Mesendoderm (in vitro differentiated cells): ENCODE results near the gene IKZF2. TPM values are rescaled to one million over a fixed set of nuclear protein-coding genes. Genes with fewer than 3 reads are reported as not detected.

Source experiments
- DNase-seq: peaks from one replicate; pipeline ENCODE4 v3.0.0; 2013
- H2AK5ac ChIP-seq: 2 replicates; pipeline ENCODE4 v1.6.1; 2013; ENCODE audit warnings: low read length, inconsistent platforms
- H2BK120ac ChIP-seq: 2 replicates; pipeline ENCODE4 v1.6.1; 2013; ENCODE audit warnings: low read depth, mild to moderate bottlenecking, low read length, moderate library complexity, mixed read lengths
- H2BK15ac ChIP-seq: replicated peaks from 2 replicates; pipeline ENCODE4 v1.6.1; 2013; ENCODE audit warnings: low read depth, mild to moderate bottlenecking, moderate library complexity
- H2BK5ac ChIP-seq: 2 replicates; pipeline ENCODE4 v1.6.1; 2013; ENCODE audit warnings: low read length, inconsistent platforms
- H3K18ac ChIP-seq: 2 replicates; pipeline ENCODE4 v1.6.1; 2013; ENCODE audit warnings: mild to moderate bottlenecking, low read length, mixed read lengths
- H3K23ac ChIP-seq: one replicate; pipeline ENCODE4 v1.6.1; 2013; ENCODE audit warnings: low read length
- H3K27ac ChIP-seq: 2 replicates; pipeline ENCODE4 v1.5.1; 2013; ENCODE audit warnings: low read depth, mild to moderate bottlenecking, inconsistent platforms, low read length, moderate library complexity
- H3K27me3 ChIP-seq: 2 replicates; pipeline ENCODE4 v1.6.1; 2013; ENCODE audit warnings: low read length, control low read depth, mild to moderate bottlenecking, inconsistent platforms; ENCODE audit not compliant: insufficient read depth, poor library complexity
- H3K36me3 ChIP-seq: 2 replicates; pipeline ENCODE4 v1.6.1; 2013; ENCODE audit warnings: low read length, inconsistent platforms; ENCODE audit not compliant: control insufficient read depth, insufficient read depth
- H3K4ac ChIP-seq: one replicate; pipeline ENCODE4 v1.6.1; 2013; ENCODE audit warnings: low read depth, mild to moderate bottlenecking, low read length, moderate library complexity
- H3K4me1 ChIP-seq: 2 replicates; pipeline ENCODE4 v1.6.1; 2013; ENCODE audit warnings: low read depth, low read length, inconsistent platforms; ENCODE audit not compliant: control insufficient read depth
- H3K4me2 ChIP-seq: 2 replicates; pipeline ENCODE4 v1.6.1; 2013; ENCODE audit warnings: low read length
- H3K4me3 ChIP-seq: 2 replicates; pipeline ENCODE4 v1.5.1; 2013; ENCODE audit warnings: mild to moderate bottlenecking, low read length
- H3K56ac ChIP-seq: one replicate; pipeline ENCODE4 v1.6.1; 2013; ENCODE audit warnings: low read length
- H3K79me1 ChIP-seq: 2 replicates; pipeline ENCODE4 v1.6.1; 2013; ENCODE audit warnings: low read length, inconsistent platforms
- H3K79me2 ChIP-seq: 2 replicates; pipeline ENCODE4 v1.6.1; 2013; ENCODE audit warnings: mild to moderate bottlenecking, low read length; ENCODE audit not compliant: control insufficient read depth, insufficient read depth
- H3K9ac ChIP-seq: 2 replicates; pipeline ENCODE4 v1.6.1; 2013; ENCODE audit warnings: low read length, inconsistent platforms
- H4K5ac ChIP-seq: one replicate; pipeline ENCODE4 v1.6.1; 2013; ENCODE audit warnings: low read length
- H4K8ac ChIP-seq: one replicate; pipeline ENCODE4 v1.6.1; 2013; ENCODE audit warnings: low read depth, mild to moderate bottlenecking, control low read depth, low read length, moderate library complexity
- WGBS: extraction: QIAGEN DNeasy Blood & Tissue Kit; methylation state at CpG from one replicate; pipeline ENCODE4 v1.1.7; 2013; ENCODE audit warnings: low lambda C conversion rate, missing lambda C conversion rate; ENCODE audit not compliant: insufficient coverage; ENCODE audit errors: extremely low coverage; 5-methylcytosine and 5-hydroxymethylcytosine counted together
- polyA plus RNA-seq, 2 experiments: library from polyadenylated mRNA; stranded (reverse); fragments of 200-250 nt; gene quantifications; one replicate each; pipeline ENCODE4 v1.2.3, GENCODE V29; 2013

Gene IKZF2
- 1.1 TPM for polyA plus RNA-seq (2013, experiment 1 of 2)
- 1.0 TPM for polyA plus RNA-seq (2013, experiment 2 of 2)

DNA sequence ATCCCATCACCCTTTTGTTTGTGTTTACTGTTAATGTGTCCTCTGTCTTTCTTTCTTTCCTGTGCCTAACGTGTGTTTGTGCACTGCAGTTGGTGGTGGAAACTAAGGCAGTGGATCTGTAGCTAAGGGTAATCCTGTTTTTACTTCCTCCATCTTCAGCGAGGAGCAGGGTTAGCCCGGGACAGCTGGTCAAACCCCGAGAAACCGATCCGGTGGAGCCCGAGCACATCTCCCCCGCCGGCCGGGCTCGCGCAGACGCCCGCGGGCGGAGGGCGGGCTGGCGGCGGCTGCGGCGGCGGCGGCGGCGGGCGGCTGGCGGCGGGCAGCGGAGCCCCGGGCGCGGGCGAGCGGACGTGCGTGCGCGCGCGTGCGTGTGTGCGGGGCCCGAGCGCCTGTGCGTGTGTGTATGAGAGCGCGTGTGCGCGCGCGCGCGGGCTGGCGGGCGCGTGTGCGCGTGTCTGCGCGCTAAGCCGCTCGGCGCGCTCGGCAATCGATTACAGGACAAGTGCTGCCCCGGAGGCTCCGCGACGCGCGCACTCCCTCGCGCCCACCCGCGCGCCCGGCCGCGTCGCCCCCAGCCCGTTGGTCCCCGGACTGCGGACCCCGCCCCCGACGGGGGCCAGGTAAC lies at the start of gene IKZF2:
IKZF2 (minus strand) TSS at position 176 of the 628 bp plus-strand sequence. CDS start 2,983 bp downstream, outside the sequence.
- Histone ChIP-seq H3K9ac (peak within 1 kb of the TSS; percentile 83), H3K36me3 (no peaks in the 10 kb centered on the region), H3K18ac (peak within 1 kb of the TSS; percentile 96), H3K79me1 (no peaks in the 10 kb centered on the region), H3K56ac (peak within 1 kb of the TSS; percentile 94), H3K4me2 (peak within 1 kb of the TSS; percentile 89), H2BK120ac (peak within 1 kb of the TSS; percentile 15), H3K27me3 (no peaks in the 10 kb centered on the region), H2BK15ac (peak within 1 kb of the TSS; percentile 36), H3K4ac (peak within 1 kb of the TSS; percentile 20), H3K4me3 (peak within 1 kb of the TSS; percentile 76), H4K5ac (no peak within 1 kb of the TSS), H4K8ac (peak within 1 kb of the TSS; percentile 65), H3K4me1 (no peaks in the 10 kb centered on the region), H2BK5ac (no peak within 1 kb of the TSS), H3K23ac (no peak within 1 kb of the TSS), H3K27ac (peak within 1 kb of the TSS; percentile 72), H2AK5ac (no peak within 1 kb of the TSS), H3K79me2 (no peaks in the 10 kb centered on the region)
- WGBS: no CpG with 5 or more reads among the region's 87 CpGs
- DNase-seq: peak; percentile 90

DNA sequence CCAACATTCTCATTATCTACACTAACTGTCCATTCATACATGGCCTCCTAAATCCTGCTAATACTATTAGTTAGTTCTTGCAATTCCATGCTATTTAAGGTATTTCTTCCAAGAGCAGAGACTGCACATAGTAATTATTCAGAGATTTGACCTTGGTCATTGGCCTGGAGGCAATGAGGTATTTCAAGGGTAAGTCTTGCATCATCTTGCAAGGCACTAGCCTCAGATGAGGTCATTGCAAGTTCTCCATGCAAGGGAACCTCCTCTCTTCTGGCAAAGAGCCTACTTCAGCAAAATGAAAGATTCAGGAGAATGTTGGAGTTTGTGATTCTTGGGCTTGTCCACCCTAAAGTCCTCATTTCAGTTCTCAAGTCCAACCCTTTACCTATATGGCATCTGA lies 48.5 kb upstream of the IKZF2 start:
- H3K4ac ChIP-seq: no peak overlapping the region
- no peaks in the 10 kb centered on the region for H3K79me1 ChIP-seq
- H3K27me3 ChIP-seq: no peaks in the 10 kb centered on the region
- DNase-seq: peak; percentile 19
- no peak overlapping the region for H4K5ac ChIP-seq
- no peaks in the 10 kb centered on the region for H3K79me2 ChIP-seq
- H3K4me2 ChIP-seq: no peak overlapping the region
- H3K9ac ChIP-seq: no peak overlapping the region
- H3K27ac ChIP-seq: no peak overlapping the region
- no peaks in the 10 kb centered on the region for H3K4me1 ChIP-seq
- H3K4me3 ChIP-seq: no peak overlapping the region
- no peak overlapping the region for H4K8ac ChIP-seq
- H2BK5ac ChIP-seq: no peak overlapping the region
- no peak overlapping the region for H3K18ac ChIP-seq
- H3K23ac ChIP-seq: no peak overlapping the region
- H3K36me3 ChIP-seq: no peaks in the 10 kb centered on the region
- H2AK5ac ChIP-seq: no peak overlapping the region
- H2BK15ac ChIP-seq: no peak overlapping the region
- no peak overlapping the region for H2BK120ac ChIP-seq
- H3K56ac ChIP-seq: no peak overlapping the region

GRCh38 chr2:213189001-213189899 lies 37.8 kb upstream of the IKZF2 start:
- Histone ChIP-seq H2AK5ac (no peak overlapping the region), H3K27me3 (no peaks in the 10 kb centered on the region), H4K5ac (no peak overlapping the region), H3K9ac (peak overlapping the region; percentile 14), H3K23ac (no peak overlapping the region), H3K4ac (no peak overlapping the region), H3K56ac (peak overlapping the region; percentile 18), H2BK5ac (no peak overlapping the region), H3K27ac (peak overlapping the region; percentile 42), H3K4me2 (peak overlapping the region; percentile 41), H2BK15ac (no peak overlapping the region), H3K4me3 (no peak overlapping the region), H3K18ac (no peak overlapping the region), H3K79me2 (no peaks in the 10 kb centered on the region), H3K79me1 (no peaks in the 10 kb centered on the region), H3K36me3 (no peaks in the 10 kb centered on the region), H4K8ac (no peak overlapping the region), H2BK120ac (no peak overlapping the region), H3K4me1 (no peaks in the 10 kb centered on the region)
- WGBS: no CpG with 5 or more reads among the region's 16 CpGs
- DNase-seq: peak; percentile 95

GRCh38 chr2:213188533-213188867 lies 37.1 kb upstream of the IKZF2 start:
- Histone ChIP-seq H4K5ac (no peak overlapping the region), H3K9ac (no peak overlapping the region), H3K23ac (no peak overlapping the region), H3K18ac (no peak overlapping the region), H2AK5ac (no peak overlapping the region), H3K56ac (no peak overlapping the region), H2BK120ac (no peak overlapping the region), H4K8ac (no peak overlapping the region), H3K27me3 (no peaks in the 10 kb centered on the region), H3K79me2 (no peaks in the 10 kb centered on the region), H2BK5ac (no peak overlapping the region), H3K4me3 (no peak overlapping the region), H3K27ac (no peak overlapping the region), H3K36me3 (no peaks in the 10 kb centered on the region), H3K4me1 (no peaks in the 10 kb centered on the region), H3K4ac (no peak overlapping the region), H3K79me1 (no peaks in the 10 kb centered on the region), H2BK15ac (no peak overlapping the region), H3K4me2 (no peak overlapping the region)
- no peak for DNase-seq
- no CpG with 5 or more reads among the region's 2 CpGs for WGBS

- no CpG with 5 or more reads among the region's 5 CpGs for WGBS
- no peak overlapping the region for H3K9ac ChIP-seq
- H3K79me1 ChIP-seq: no peaks in the 10 kb centered on the region
- peak overlapping the region; percentile 51 for H3K18ac ChIP-seq
- H3K27ac ChIP-seq: no peak overlapping the region
- H3K4me1 ChIP-seq: no peaks in the 10 kb centered on the region
- H3K56ac ChIP-seq: no peak overlapping the region
- H3K4me3 ChIP-seq: no peak overlapping the region
- H3K4ac ChIP-seq: no peak overlapping the region
- no peak overlapping the region for H2BK5ac ChIP-seq
- H2AK5ac ChIP-seq: no peak overlapping the region
- no peaks in the 10 kb centered on the region for H3K27me3 ChIP-seq
- H4K8ac ChIP-seq: no peak overlapping the region
- H2BK15ac ChIP-seq: peak overlapping the region; percentile 57
- H2BK120ac ChIP-seq: no peak overlapping the region
- H4K5ac ChIP-seq: no peak overlapping the region
- DNase-seq: peak; percentile 98
- H3K23ac ChIP-seq: no peak overlapping the region
- no peaks in the 10 kb centered on the region for H3K79me2 ChIP-seq
- no peaks in the 10 kb centered on the region for H3K36me3 ChIP-seq
- no peak overlapping the region for H3K4me2 ChIP-seq
Measured at GRCh38 chr2:213187833-213188532, 36.6 kb upstream of the IKZF2 start.
